Measurements from ENCODE around the gene AP2A1. TPM values are rescaled to one million over a fixed set of nuclear protein-coding genes. Genes with fewer than 3 reads are reported as not detected.

Gene AP2A1
- total RNA-seq, 1 experiment from 2014 or later, result 103 TPM

DNA sequence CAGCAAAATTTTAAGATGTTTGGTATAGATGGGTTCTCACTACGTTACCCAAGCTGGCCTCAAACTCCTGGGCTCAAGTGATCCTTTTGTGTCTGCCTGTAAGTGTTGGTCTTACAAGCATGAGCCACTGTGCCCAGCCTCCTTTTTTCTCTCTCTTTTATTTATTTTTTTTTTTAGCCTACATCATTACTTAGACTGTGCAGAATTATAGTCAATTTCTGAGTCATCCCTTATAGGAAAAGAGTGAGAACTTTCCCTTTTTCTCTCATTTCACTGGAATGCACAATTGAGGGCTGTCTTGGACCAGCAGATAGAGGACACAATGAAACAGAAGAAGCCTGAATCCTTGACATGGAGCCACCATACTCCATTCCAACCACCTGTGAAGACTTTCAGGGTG is 17.0 kb upstream of the AP2A1 start:
- peaks cover 5% of the 10 kb centered on the region for H3K9me3 ChIP-seq (replicated peaks)
- DNase-seq (ENCODE audit: low read depth in 1 of 2, low spot score in 2 of 2), result peak in 1 of 2 experiments; percentile 42
- no peak overlapping the region for H3K27ac ChIP-seq

DNA sequence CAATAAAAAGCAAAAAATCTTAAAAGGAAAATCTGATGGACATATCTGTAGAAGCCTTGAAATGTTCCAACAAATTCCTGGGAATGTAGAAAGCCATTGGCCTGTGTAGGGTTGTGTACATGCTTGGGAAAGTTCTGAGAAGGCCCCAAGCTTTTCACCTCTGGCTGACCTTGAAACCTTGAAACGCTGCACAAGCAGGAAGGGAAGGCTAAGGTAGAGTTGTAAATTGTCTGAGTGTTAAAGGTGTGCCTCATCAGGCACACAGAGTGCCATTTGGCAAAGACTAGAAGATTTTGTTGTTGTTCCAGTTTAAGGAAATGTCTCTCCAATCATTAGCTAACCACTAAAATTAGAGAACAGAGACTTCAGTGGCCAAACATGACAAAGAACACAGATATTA is 14.1 kb upstream of the AP2A1 start:
- H3K9me3 ChIP-seq (replicated peaks), result peaks cover 15% of the 10 kb centered on the region
- no peak for DNase-seq (ENCODE audit: low read depth in 1 of 2, low spot score in 2 of 2)
- no peaks in the 10 kb centered on the region for H3K27me3 ChIP-seq (replicated peaks)
- peaks cover 33% of the 10 kb centered on the region for H3K4me1 ChIP-seq (replicated peaks)
- H3K27ac ChIP-seq, result no peak overlapping the region
- H3K4me3 ChIP-seq, result no peak overlapping the region
- H3K36me3 ChIP-seq, result no peaks in the 10 kb centered on the region

More for the DNA sequence above, 17.0 kb upstream of the AP2A1 start:
- H3K4me1 ChIP-seq (replicated peaks), result peaks cover 23% of the 10 kb centered on the region
- no peaks in the 10 kb centered on the region for H3K27me3 ChIP-seq (replicated peaks)
- no peak overlapping the region for H3K4me3 ChIP-seq
- no peaks in the 10 kb centered on the region for H3K36me3 ChIP-seq

DNA sequence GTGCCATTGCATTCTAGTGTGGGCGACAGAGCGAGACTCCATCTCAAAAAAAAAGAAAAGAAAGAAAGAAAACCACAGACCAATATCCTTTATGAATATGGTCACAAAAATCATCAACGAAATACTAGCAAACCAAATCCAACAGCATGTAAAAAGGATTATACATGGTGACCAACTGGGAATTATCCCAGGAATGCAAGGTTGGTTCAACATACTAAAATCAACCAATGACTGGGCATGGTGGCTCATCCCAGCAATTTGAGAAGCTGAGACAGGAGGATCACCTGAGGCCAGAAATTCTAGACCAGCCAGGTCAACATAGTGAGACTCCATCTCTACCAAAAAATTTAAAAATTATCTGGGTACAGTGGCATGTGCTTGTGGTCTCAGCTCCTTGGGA is 10.8 kb upstream of the AP2A1 start:
- Histone ChIP-seq H3K4me1 (replicated peaks) (peaks cover 25% of the 10 kb centered on the region), H3K9me3 (replicated peaks) (peaks cover 15% of the 10 kb centered on the region), H3K4me3 (no peak overlapping the region), H3K27ac (no peak overlapping the region), H3K27me3 (replicated peaks) (no peaks in the 10 kb centered on the region), H3K36me3 (no peaks in the 10 kb centered on the region)
- DNase-seq (ENCODE audit: low read depth in 1 of 2, low spot score in 2 of 2), result no peak

DNA sequence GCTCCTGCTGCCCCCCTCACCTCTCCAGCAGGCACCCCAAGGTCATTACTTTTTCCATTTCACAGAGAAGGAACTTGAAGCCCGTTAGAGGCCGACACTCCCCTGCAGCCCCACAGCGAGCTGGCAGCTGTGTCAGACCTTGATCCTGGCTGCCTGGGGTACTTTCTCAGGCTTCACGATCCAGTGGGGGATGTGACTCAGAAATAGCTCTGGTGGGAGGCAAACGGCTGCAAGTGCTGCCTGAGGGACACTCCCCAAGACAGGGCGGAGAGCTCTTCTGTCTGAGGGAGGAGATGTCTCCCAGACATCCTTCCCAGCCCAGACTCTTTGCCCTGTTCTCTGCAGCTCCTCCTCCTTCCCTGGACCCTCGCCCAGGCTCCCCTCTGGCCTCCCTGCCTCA is 8.5 kb upstream of the AP2A1 start:
- Histone ChIP-seq H3K27ac (no peak overlapping the region), H3K4me3 (no peak overlapping the region), H3K36me3 (no peaks in the 10 kb centered on the region), H3K9me3 (replicated peaks) (peaks cover 9% of the 10 kb centered on the region; the same call in 1 of the 2 replicates), H3K4me1 (replicated peaks) (peaks cover 20% of the 10 kb centered on the region), H3K27me3 (replicated peaks) (no peaks in the 10 kb centered on the region)
- peak in 1 of 2 experiments; percentile 27 for DNase-seq (ENCODE audit: low read depth in 1 of 2, low spot score in 2 of 2)

DNA sequence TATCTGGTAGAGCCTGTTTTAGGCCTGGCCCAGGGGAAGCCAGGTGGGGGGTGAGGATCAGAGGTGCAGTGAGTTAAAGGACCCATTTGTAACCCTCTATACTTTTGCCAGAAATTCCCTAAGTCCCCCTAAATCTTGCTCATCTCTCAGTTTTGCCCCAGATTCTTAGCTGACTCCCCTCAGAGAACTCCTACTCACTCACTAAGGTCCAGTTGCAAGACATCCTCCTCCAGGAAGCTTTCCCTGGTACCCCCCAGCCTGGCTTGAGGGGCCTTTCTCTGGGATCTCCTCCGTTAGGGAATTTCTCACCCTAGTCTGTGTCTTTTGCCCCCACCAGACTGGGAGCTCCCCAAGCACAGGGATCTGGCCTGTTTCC is 5.6 kb upstream of the AP2A1 start:
- H3K4me1 ChIP-seq (replicated peaks), result peaks cover 31% of the 10 kb centered on the region
- H3K9me3 ChIP-seq (replicated peaks), result no peaks in the 10 kb centered on the region
- no peak for DNase-seq (ENCODE audit: low read depth in 1 of 2, low spot score in 2 of 2)
- H3K27me3 ChIP-seq (replicated peaks), result no peaks in the 10 kb centered on the region
- H3K36me3 ChIP-seq, result no peaks in the 10 kb centered on the region
- H3K27ac ChIP-seq, result no peak overlapping the region
- H3K4me3 ChIP-seq, result no peak overlapping the region

DNA sequence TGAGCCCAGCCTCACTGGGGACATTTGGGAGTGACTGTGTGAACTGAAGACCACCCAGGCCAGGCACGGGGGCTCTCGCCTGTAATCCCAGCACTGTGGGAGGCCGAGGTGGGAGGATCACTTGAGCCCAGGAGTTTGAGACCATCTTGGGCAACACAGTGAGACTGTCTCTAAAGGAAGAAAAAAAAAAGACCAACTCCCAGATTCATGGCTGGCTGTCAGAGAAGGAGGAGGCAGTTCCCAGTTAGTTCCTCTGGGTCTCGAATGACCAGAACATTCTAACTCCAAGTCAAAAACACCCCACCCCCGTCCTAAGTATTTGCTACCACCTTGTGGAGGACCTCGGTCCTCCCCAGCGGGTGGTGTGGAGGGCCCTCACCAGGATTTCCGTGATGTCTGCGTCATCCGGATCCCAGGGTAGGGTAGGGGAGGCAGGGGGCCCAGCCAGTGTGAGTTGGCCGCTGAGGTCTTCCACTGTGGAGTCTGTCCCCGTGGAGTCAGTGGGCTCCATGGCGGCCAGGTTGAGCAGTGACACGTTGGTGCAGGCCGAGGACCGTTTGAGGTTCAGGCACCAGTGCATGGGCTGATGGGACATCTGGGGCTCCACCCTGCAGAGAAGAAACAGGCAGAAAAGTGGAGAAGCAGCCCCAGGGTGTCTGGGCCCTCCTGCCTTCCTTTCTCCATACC is 5.0 kb upstream of the AP2A1 start:
- no peak overlapping the region for H3K4me3 ChIP-seq

DNA sequence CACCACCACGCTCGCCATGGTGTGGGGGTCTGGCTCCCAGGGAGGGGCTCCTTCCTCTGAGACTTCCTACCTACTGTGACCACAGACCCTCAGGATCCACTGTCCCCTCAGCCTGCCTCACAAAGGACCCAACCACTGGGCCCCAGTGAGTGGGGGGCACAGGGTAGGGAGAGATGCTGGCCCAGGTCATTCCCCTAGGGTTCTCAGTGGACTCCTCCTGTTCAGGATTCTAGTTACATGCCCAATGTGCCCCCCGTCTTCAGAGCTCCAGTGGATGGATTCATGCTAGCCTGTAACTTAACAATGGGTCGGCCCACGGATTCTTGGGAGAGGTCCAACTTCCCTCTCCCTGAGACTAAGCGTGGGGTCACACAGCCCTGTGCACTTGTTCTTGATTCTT is 3.6 kb upstream of the AP2A1 start, which contains the start of gene TSKS:
TSKS (minus strand) TSS at position 77 of the 400 bp plus-strand sequence; CDS start at position 18, 59 bp downstream.
- H3K27ac ChIP-seq, result no peak within 1 kb of the TSS
- peaks cover 3% of the 10 kb centered on the region for H3K36me3 ChIP-seq

More for the DNA sequence above, 5.0 kb upstream of the AP2A1 start:
- Histone ChIP-seq H3K36me3 (no peaks in the 10 kb centered on the region), H3K27ac (no peak overlapping the region), H3K27me3 (replicated peaks) (no peaks in the 10 kb centered on the region), H3K4me1 (replicated peaks) (peaks cover 27% of the 10 kb centered on the region), H3K9me3 (replicated peaks) (no peaks in the 10 kb centered on the region)
- DNase-seq (ENCODE audit: low read depth in 1 of 2, low spot score in 2 of 2), result no peak

DNA sequence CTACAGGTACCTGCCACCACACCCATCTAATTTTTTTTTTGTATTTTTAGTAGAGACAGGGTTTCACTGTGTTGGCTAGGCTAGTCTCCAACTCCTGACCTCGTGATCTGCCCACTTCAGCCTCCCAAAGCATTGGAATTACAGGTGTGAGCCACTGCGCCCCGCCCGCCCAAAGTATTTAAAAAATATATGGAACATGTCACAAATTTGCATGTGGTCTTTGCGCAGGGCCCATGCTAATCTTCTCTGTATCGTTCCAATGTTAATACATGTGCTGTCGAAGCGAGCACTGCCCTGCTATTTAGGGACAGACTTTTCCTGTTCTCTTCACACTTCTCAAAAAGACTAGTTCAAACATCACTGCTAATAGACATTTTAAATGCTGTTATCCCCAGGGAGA is 2.5 kb upstream of the AP2A1 start:
- Histone ChIP-seq H3K4me3 (no peak overlapping the region), H3K4me1 (replicated peaks) (peaks cover 20% of the 10 kb centered on the region), H3K27me3 (replicated peaks) (no peaks in the 10 kb centered on the region), H3K9me3 (replicated peaks) (no peaks in the 10 kb centered on the region), H3K36me3 (peaks cover 14% of the 10 kb centered on the region), H3K27ac (no peak overlapping the region)
- DNase-seq (ENCODE audit: low read depth in 1 of 2, low spot score in 2 of 2), result no peak

More for the DNA sequence above, 3.6 kb upstream of the AP2A1 start, which contains the start of gene TSKS:
- Histone ChIP-seq H3K27me3 (replicated peaks) (no peaks in the 10 kb centered on the region), H3K4me1 (replicated peaks) (peaks cover 23% of the 10 kb centered on the region), H3K4me3 (no peak within 1 kb of the TSS), H3K9me3 (replicated peaks) (no peaks in the 10 kb centered on the region)
- no peak for DNase-seq (ENCODE audit: low read depth in 1 of 2, low spot score in 2 of 2)

DNA sequence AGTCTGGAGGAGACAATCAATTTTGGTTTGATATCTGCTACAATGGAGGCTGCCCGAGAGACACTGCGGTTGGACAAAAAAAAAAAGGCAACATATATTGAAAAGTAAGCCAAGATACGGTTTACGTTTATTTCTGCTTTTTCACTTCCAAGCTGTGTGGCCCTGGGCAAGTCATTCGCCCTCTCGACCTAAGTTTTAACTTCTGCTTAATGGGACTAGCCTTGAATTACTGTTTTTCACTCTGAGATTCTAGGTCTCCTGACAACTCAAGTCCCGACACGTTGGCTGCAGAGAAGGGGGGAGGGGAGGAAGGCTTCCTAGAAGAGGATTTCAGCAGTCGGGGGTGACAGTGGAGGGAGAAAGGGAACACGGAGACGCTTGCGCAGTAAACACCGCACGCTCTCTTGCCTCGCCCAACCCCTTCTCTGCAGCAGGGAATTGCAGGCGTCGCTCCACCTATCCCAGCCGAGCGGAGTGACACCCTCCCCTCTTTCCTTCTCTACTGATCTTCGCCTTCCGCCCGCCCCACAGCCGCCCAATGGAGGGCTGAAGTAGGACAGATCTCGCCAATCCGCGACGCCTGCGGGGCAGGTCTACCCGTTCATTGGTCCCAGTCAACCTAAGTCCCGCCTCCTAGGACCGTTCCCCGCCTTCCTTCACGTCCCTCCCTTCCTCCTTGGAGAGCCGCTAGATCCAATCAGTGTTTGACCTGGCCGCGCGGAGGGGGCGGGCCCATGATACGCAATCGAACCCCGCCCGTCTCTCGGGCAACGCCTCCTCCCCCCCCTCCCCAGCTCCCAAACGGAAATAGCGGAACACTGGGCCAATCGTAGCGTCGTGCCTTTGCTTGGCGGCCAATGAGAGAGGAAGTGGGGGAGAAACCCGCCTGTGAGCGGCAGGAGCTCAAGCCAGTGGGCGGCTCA is 533 bp upstream of the AP2A1 start:
- Histone ChIP-seq H3K36me3 (peaks cover 16% of the 10 kb centered on the region), H3K4me3 (peak overlapping the region; percentile 12), H3K27ac (peak overlapping the region; percentile 75), H3K4me1 (replicated peaks) (peaks cover 20% of the 10 kb centered on the region), H3K9me3 (replicated peaks) (no peaks in the 10 kb centered on the region), H3K27me3 (replicated peaks) (no peaks in the 10 kb centered on the region)
- DNase-seq (ENCODE audit: low read depth in 1 of 2, low spot score in 2 of 2), result peak; percentile 100

DNA sequence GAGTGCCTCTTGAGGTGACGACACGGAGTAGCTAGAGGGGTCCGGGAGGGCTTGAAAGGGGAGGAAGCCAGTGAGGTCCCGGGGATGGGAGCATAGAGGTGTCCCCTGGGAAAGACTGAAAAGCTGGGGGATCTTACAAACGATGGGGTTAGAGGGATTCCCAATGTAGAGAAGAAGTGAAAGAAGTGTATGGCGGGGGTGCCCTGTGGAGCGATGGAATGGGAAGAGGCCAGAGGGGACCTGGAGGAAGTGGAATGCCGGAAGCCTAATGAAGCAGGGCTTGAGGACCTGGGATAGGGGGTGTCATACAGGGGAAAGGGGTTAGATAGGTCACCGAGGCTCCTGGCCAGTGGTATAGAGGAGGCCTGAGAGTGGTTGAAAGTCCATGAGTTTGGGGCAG is 580 bp downstream of the AP2A1 start:
- Histone ChIP-seq H3K36me3 (peaks cover 21% of the 10 kb centered on the region), H3K27ac (peak overlapping the region; percentile 76), H3K9me3 (replicated peaks) (no peaks in the 10 kb centered on the region), H3K27me3 (replicated peaks) (no peaks in the 10 kb centered on the region), H3K4me1 (replicated peaks) (peaks cover 20% of the 10 kb centered on the region), H3K4me3 (peak overlapping the region; percentile 66)
- DNase-seq (ENCODE audit: low read depth in 1 of 2, low spot score in 2 of 2), result peak in 1 of 2 experiments; percentile 33

DNA sequence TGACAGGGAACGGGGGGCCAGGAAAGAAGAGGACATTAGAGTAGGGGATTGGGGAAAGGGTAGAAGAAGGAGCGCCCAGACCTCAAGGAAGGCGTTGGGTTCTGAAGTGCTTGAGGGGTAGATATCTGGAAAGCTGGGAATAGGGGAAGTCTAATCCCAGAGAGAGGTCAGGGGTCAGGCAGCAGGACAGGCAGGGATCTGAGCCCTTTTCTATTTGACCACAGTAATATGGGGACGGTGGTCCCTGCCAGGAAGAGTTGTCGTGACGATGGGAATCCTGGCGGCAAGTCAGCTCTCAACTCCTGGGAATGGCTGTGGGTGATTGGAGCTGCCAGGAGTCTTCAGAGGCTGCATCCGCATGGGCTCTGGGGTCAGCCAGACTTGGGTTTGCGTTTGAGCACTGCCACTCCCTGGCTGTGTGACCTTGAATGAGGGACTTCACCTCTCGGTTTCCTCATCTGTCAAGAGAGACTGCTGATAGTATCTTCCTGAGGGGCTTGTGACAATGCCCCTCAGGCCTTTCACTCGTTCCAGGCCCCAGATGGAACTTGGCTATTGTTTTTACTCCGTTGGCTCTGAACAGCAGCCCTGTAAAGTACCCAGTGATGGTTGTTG is 1.3 kb downstream of the AP2A1 start:
- Histone ChIP-seq H3K4me1 (replicated peaks) (peaks cover 20% of the 10 kb centered on the region), H3K4me3 (peak overlapping the region; percentile 66), H3K36me3 (peaks cover 24% of the 10 kb centered on the region), H3K9me3 (replicated peaks) (no peaks in the 10 kb centered on the region), H3K27me3 (replicated peaks) (no peaks in the 10 kb centered on the region), H3K27ac (peak overlapping the region; percentile 76; the same call in 1 of the 2 replicates)
- DNase-seq (ENCODE audit: low read depth in 1 of 2, low spot score in 2 of 2), result no peak

DNA sequence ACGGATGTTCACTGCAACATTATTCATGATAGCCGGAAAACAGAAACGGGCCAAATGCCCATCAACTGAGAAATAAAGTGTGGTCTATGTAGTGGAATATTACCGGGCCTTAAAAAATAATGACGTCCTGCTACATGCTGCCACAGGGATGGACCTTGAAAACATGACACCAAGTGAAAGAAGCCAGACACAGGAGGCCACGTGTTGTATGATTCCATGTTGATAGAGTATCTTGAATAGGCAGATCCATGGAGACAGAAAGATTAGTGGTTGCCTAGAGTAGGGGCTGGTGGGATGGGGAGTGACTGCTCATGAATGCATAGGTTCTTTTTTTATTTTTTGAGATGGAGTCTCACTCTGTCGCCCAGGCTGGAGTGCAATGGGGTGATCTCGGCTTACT is 3.7 kb downstream of the AP2A1 start:
- Histone ChIP-seq H3K9me3 (replicated peaks) (no peaks in the 10 kb centered on the region), H3K27ac (no peak overlapping the region), H3K4me1 (replicated peaks) (peaks cover 16% of the 10 kb centered on the region), H3K4me3 (no peak overlapping the region), H3K36me3 (peaks cover 33% of the 10 kb centered on the region), H3K27me3 (replicated peaks) (no peaks in the 10 kb centered on the region)
- DNase-seq (ENCODE audit: low read depth in 1 of 2, low spot score in 2 of 2), result no peak

DNA sequence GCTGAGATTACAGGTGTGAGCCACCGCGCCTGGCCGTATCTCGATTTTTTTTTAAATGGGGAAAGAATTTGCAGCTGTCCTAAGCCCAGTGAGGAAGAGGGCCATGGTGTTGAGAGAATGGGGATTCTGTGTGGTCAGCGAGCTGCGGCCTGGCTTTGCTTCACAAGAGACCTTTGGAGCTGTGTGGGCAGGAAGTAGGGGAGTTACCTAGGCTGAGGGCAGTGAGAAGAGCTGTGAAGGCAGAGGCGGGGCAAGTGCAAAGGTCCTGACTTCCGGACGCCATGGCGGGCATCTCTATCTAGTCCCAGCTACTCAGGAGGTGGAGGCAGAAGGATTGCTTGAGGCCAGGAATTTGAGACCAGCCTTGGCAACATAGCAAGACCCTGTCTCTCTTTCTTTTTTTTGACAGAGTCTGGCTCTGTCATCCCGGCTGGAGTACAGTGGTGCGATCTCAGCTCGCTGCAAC is 4.9 kb downstream of the AP2A1 start:
- H3K4me1 ChIP-seq (replicated peaks), result peaks cover 10% of the 10 kb centered on the region
- H3K4me3 ChIP-seq, result no peak overlapping the region
- peaks cover 45% of the 10 kb centered on the region for H3K36me3 ChIP-seq
- H3K9me3 ChIP-seq (replicated peaks), result no peaks in the 10 kb centered on the region
- no peak overlapping the region for H3K27ac ChIP-seq
- H3K27me3 ChIP-seq (replicated peaks), result no peaks in the 10 kb centered on the region
- DNase-seq (ENCODE audit: low read depth in 1 of 2, low spot score in 2 of 2), result no peak

Data from SJSA1 (cell line).